ENCODE results near the gene OR8D1.

Gene OR8D1

DNA sequence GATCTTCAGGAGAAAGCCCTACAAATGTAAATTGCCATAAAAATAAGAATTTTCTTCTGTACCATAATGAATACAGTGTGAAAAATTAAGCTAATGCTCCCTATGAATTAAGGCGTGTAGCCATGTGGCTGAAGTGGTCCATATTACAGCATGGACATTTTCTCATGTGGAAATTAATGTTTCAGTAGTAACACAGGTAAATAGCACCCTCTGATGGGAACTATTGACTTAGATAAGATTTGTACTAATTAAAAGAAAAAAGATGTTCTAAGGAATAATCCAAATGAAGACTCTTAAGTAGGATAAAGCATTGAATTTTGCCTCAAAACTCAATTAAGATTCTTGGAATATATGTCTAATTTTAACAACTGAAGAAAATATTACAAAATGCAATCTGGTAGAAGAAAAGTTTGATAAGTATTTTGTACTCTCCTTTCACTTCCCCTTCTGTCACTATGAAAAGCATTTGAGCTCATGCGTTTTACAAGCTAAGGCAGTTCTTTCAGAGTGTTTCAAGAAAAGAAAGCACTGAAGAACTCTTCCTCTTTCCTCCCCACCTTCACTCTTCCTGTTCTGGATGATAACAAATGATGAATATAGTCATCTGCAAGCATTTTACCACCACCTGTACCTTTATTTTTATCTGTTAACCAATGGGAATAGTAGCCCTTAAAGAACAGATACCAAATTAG lies 16.2 kb upstream of the OR8D1 start:
- peak; percentile 18 for DNase-seq (ENCODE audit: low read depth)
- no peak overlapping the region for H3K4me3 ChIP-seq (ENCODE audit: low read depth, low read length)
- no peak for TF ChIP-seq CTCF (IDR thresholded peaks at IDR 0.05; ENCODE audit: low read depth, low read length, missing control alignments)

DNA sequence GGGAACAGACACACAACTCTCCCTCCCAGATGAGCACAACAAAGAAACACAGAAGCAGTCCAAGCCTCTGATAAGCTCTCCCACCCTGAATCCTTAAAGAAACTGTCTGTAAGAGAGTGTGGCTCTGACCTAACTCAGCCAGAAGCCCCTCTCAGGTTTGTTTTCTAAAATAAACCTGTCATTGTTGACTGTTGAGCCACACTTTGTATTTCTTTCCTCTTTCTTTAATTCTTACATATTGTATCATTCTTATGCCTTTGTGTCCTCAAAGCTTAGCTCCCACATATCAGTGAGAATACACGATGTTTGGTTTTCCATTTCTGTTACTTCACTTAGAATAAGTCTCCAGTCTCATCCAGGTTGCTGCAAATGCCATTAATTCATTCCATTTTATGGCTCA lies 14.0 kb upstream of the OR8D1 start:
- no peak for DNase-seq (ENCODE audit: low read depth)
- no peak overlapping the region for H3K4me3 ChIP-seq (ENCODE audit: low read depth, low read length)
- no peak for TF ChIP-seq CTCF (IDR thresholded peaks at IDR 0.05; ENCODE audit: low read depth, low read length, missing control alignments)

DNA sequence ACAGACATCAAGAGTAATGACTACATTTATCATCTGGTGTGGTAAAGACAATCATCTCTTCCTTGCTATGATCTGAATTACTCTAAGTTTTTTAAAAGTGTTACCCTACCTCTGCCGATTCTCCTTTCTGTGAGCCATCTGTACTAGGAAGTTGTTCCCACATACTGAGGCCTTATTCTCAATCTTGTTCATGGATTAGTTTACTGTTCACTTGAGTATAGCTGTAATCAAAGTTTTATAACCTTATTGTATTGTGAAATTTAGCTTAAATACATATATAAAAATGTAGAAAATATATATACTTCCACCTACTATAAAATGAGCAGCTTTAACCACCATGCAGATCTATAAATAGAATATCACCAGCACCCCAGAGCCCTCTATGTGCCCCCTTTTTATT lies 8.6 kb upstream of the OR8D1 start:
- DNase-seq (ENCODE audit: low read depth), result no peak
- no peak for TF ChIP-seq CTCF (IDR thresholded peaks at IDR 0.05; ENCODE audit: low read depth, low read length, missing control alignments)
- no peak overlapping the region for H3K4me3 ChIP-seq (ENCODE audit: low read depth, low read length)

DNA sequence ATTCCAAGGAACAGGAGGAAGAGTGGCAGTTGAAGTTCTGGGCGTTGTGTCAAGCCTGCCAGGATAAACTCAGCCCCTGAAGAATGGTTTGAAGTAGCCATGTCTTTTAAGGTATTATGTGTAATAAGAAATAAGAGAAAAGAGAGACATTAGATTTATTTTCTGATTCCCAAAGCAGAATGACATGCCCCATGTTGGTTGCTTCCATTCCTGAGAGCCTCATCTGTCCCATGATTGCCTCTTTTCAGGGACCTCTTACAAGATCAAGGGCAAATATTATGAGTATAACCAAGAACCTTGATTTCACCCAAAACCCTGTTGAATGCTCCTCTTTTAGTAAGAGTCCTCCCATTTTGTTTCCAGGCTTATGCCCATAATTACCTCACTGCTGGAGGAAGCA lies 6.3 kb upstream of the OR8D1 start, which contains the start of gene OR8D2:
Gene OR8D2, minus strand, starts transcription at position 101 of the 400 bp plus-strand sequence. Its CDS starts 0 bp downstream, at position 101.
- DNase-seq (ENCODE audit: low read depth), result no peak
- no peak within 1 kb of the TSS for H3K4me3 ChIP-seq (ENCODE audit: low read depth, low read length)
- no peak for TF ChIP-seq CTCF (IDR thresholded peaks at IDR 0.05; ENCODE audit: low read depth, low read length, missing control alignments)

GRCh38 chr11:124315052-124315451 lies 1.3 kb upstream of the OR8D1 start:
- no peak for TF ChIP-seq CTCF (IDR thresholded peaks at IDR 0.05; ENCODE audit: low read depth, low read length, missing control alignments)
- H3K4me3 ChIP-seq (ENCODE audit: low read depth, low read length), result no peak overlapping the region
- no peak for DNase-seq (ENCODE audit: low read depth)

- no peak for DNase-seq (ENCODE audit: low read depth)
- H3K4me3 ChIP-seq (ENCODE audit: low read depth, low read length), result no peak overlapping the region
- no peak for TF ChIP-seq CTCF (IDR thresholded peaks at IDR 0.05; ENCODE audit: low read depth, low read length, missing control alignments)
These were observed 618 bp downstream of the OR8D1 start for GRCh38 chr11:124313131-124313530.

DNA sequence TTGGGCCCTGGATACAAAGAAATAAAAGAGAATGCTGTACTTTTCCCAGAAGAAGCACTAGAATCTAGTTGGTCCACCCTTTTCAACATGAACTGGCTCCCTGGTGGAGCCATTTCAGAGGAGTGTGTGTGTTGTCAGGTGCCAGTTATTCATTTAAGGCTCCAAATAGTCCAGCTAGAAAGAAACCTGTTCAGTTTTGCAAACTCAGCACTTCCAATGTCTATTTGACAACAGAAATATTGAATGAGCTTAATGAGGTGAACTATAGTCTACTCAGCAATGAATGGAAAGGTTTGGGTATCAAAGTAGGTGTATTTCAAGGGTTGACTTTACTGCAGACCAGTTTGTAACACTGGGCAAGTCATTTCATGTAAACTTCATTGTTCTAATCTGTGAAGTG lies 2.1 kb downstream of the OR8D1 start:
- no peak for DNase-seq (ENCODE audit: low read depth)

More for the DNA sequence above, 2.1 kb downstream of the OR8D1 start:
- H3K4me3 ChIP-seq (ENCODE audit: low read depth, low read length), result no peak overlapping the region
- TF ChIP-seq CTCF (IDR thresholded peaks at IDR 0.05; ENCODE audit: low read depth, low read length, missing control alignments), result no peak
